GM12873 (cell line): ENCODE data around the gene PAPOLB.

Source experiments
- TF ChIP-seq, protein P1 (sequence below): IDR thresholded peaks from 2 replicates; pipeline ENCODE4 v1.5.1; 2012; ENCODE audit warnings: low read depth, mild to moderate bottlenecking, moderate library complexity, low read length, control low read depth; ENCODE audit not compliant: insufficient read depth; ENCODE audit errors: missing control alignments

Gene PAPOLB

GRCh38 chr7:4837803-4838625, 23.8 kb downstream of the PAPOLB start:
- TF ChIP-seq, protein P1, sequence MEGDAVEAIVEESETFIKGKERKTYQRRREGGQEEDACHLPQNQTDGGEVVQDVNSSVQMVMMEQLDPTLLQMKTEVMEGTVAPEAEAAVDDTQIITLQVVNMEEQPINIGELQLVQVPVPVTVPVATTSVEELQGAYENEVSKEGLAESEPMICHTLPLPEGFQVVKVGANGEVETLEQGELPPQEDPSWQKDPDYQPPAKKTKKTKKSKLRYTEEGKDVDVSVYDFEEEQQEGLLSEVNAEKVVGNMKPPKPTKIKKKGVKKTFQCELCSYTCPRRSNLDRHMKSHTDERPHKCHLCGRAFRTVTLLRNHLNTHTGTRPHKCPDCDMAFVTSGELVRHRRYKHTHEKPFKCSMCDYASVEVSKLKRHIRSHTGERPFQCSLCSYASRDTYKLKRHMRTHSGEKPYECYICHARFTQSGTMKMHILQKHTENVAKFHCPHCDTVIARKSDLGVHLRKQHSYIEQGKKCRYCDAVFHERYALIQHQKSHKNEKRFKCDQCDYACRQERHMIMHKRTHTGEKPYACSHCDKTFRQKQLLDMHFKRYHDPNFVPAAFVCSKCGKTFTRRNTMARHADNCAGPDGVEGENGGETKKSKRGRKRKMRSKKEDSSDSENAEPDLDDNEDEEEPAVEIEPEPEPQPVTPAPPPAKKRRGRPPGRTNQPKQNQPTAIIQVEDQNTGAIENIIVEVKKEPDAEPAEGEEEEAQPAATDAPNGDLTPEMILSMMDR = no peak

GRCh38 chr7:4837041-4837802, 24.6 kb downstream of the PAPOLB start:
- TF ChIP-seq, protein P1 = no peak

DNA sequence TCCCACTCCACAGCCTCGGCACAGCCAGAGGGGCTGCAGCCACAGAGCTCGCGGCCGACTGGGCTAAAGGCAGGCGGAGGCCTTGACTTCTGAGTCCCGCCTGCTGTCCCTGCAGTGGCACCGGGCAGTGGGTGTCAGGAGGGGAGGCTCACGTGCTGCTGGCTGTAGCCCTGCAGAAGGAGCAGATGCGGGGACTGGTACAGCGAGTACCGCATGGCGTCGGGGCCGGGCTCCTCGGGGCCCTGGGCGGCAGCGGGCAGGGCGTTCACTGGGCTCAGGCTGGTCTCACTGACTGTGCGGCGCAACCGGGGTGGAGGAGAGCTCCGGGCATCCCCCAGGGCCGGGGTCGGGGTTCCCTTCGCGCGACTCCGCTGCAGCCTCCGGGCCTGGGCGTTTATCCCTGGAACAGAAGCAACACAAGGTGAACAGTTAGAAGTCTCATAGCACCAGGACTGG, 25.6 kb downstream of the PAPOLB start:
- TF ChIP-seq, protein P1 = no peak

GRCh38 chr7:4835398-4836205, 26.2 kb downstream of the PAPOLB start:
- TF ChIP-seq, protein P1 = no peak

- TF ChIP-seq, protein P1 = no peak
These were observed 27.0 kb downstream of the PAPOLB start for GRCh38 chr7:4834601-4835397.

DNA sequence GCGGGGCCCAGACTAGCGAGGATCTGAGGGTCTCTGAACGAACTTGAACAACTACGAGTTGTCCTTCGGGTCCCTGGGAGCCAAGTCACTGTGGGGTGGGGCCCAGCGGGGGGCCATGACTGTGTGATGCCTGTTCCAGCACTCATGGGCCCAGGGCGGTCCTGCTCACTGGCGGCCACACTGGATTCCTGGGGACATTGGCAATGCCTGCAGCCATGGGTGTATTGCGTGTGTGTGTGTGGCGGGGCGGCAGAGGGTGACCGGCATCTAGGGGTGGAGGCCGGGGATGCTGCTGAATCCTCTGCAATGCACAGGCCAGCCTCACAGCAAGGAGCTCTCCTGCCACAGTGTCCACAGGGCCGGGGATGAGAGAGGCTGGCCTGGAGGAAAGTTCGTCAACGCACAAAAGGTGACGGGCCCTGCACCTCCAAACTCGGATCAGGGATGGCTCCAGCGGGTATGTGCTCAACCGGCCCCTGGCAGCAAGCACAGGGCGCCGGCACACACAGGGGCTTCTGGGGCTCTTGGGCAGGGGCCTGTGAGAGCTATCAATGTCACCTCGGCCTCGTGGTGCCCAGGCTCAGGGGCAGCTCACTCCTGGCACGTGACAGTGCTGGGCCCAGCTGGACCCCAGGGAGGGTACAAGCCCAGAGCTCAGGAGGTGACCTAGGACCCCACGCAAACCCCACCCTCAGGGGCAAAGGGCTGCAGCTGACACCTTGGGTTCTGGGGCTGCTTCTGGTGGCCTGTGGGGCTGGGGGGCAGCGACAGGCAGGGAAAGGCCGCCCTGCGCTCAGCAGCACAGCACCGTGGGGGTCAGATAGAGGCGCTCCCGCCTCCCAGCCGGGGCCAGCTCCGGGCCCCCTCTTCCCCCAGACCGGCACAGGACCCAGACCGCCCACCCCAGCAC, 27.9 kb downstream of the PAPOLB start:
- TF ChIP-seq, protein P1 = no peak
